ENCODE measurements around the gene SGCA. TPM values are rescaled to one million over a fixed set of nuclear protein-coding genes. Genes with fewer than 3 reads are reported as not detected.
A peak's percentile ranks its signal among the peaks of the same experiment; 100 is the strongest.

The SGCA gene
- total RNA-seq, 1 donor from 2014 or later = 159 TPM

GRCh38 chr17:50199803-50200456 is 34.1 kb downstream of the SGCA start:
- DNase-seq (ENCODE audit: low spot score) = peak; percentile 90
- intact Hi-C loops (cut with DNase I) = loop anchor here (1.0 to 2.0 kb wide), 2 partner anchors 31 to 97 kb away; no protein-coding TSS in a partner anchor

GRCh38 chr17:50200457-50201275 is 34.9 kb downstream of the SGCA start:
- intact Hi-C loops (cut with DNase I) = loop anchor here (1.0 kb wide), 2 partner anchors 73 to 97 kb away; no protein-coding TSS in a partner anchor
- peak; percentile 94 for DNase-seq (ENCODE audit: low spot score)

GRCh38 chr17:50201276-50201854 is 35.6 kb downstream of the SGCA start, which contains the start of gene COL1A1:
Gene COL1A1 (minus strand): TSS chr17:50201631. CDS start chr17:50201513, 118 bp downstream.
- intact Hi-C loops (cut with DNase I) = loop anchor here (1.0 kb wide), 1 partner anchor 72 kb away; no protein-coding TSS in a partner anchor
- no peak for DNase-seq (ENCODE audit: low spot score)

- DNase-seq (ENCODE audit: low spot score) = no peak
- intact Hi-C loops (cut with DNase I) = no loop called here
Observed at GRCh38 chr17:50203086-50203485, 37.3 kb downstream of the SGCA start.

- intact Hi-C loops (cut with DNase I) = no loop called here
- DNase-seq (ENCODE audit: low spot score) = no peak
Observed at GRCh38 chr17:50203604-50204345, 38.0 kb downstream of the SGCA start.

- intact Hi-C loops (cut with DNase I) = no loop called here
- DNase-seq (ENCODE audit: low spot score) = no peak
Observed at GRCh38 chr17:50204431-50204830, 38.6 kb downstream of the SGCA start.

GRCh38 chr17:50205111-50205962 is 39.5 kb downstream of the SGCA start:
- peak; percentile 72 for DNase-seq (ENCODE audit: low spot score)
- intact Hi-C loops (cut with DNase I) = no loop called here

GRCh38 chr17:50205963-50206505 is 40.2 kb downstream of the SGCA start:
- intact Hi-C loops (cut with DNase I) = no loop called here
- peak; percentile 17 for DNase-seq (ENCODE audit: low spot score)

- intact Hi-C loops (cut with DNase I) = no loop called here
- peak; percentile 70 for DNase-seq (ENCODE audit: low spot score)
Observed at GRCh38 chr17:50206604-50207293, 40.9 kb downstream of the SGCA start.

- peak; percentile 59 for DNase-seq (ENCODE audit: low spot score)
- intact Hi-C loops (cut with DNase I) = no loop called here
Observed at GRCh38 chr17:50207315-50207714, 41.5 kb downstream of the SGCA start.

- DNase-seq (ENCODE audit: low spot score) = peak; percentile 68
- intact Hi-C loops (cut with DNase I) = no loop called here
Observed at GRCh38 chr17:50207792-50208567, 42.2 kb downstream of the SGCA start.

GRCh38 chr17:50208611-50209061 is 42.8 kb downstream of the SGCA start:
- DNase-seq (ENCODE audit: low spot score) = peak; percentile 50
- intact Hi-C loops (cut with DNase I) = no loop called here

- no peak for DNase-seq (ENCODE audit: low spot score)
- intact Hi-C loops (cut with DNase I) = no loop called here
Observed at GRCh38 chr17:50209133-50209471, 43.3 kb downstream of the SGCA start.

- intact Hi-C loops (cut with DNase I) = no loop called here
- DNase-seq (ENCODE audit: low spot score) = peak; percentile 90
Observed at GRCh38 chr17:50209472-50210239, 43.9 kb downstream of the SGCA start.

- intact Hi-C loops (cut with DNase I) = no loop called here
- no peak for DNase-seq (ENCODE audit: low spot score)
Observed at GRCh38 chr17:50210240-50211225, 44.7 kb downstream of the SGCA start.

Measured in cardiac septum (tissue), 1 donor.